ENCODE measurements around the gene FBN2. TPM values are rescaled to one million over a fixed set of nuclear protein-coding genes. Genes with fewer than 3 reads are reported as not detected.

The FBN2 gene
- polyA plus RNA-seq, 1 donor from 2014 or later = 1.6 TPM

- Histone ChIP-seq H3K4me2 (ENCODE audit: low read length) (no peak overlapping the region), H3K9me3 (ENCODE audit: low read length) (no peaks in the 10 kb centered on the region), H3K27me3 (ENCODE audit: insufficient read depth, low read depth, low read length) (no peaks in the 10 kb centered on the region), H3K9ac (ENCODE audit: low read length) (no peak overlapping the region), H3K4me3 (ENCODE audit: low read length) (no peak overlapping the region), H3K9me2 (ENCODE audit: insufficient read depth, low read length) (no peaks in the 10 kb centered on the region), H3K27ac (ENCODE audit: low read length) (no peak overlapping the region), H4K20me1 (ENCODE audit: insufficient read depth) (no peaks in the 10 kb centered on the region), H3K79me2 (replicated peaks; ENCODE audit: insufficient read depth, low read length) (no peaks in the 10 kb centered on the region), H3K36me3 (ENCODE audit: insufficient read depth, low read length) (no peaks in the 10 kb centered on the region), H3F3A (ENCODE audit: insufficient read depth, low read length, poor library complexity, severe bottlenecking) (no peaks in the 10 kb centered on the region), H2AFZ (ENCODE audit: low read depth, low read length) (no peak overlapping the region)
- TF ChIP-seq MXI1 (conservative IDR thresholded peaks at IDR 0.05; ENCODE audit: poor library complexity, severe bottlenecking) (no peak), TAF1 (IDR thresholded peaks at IDR 0.05; ENCODE audit: low read depth) (no peak), SMC3 (conservative IDR thresholded peaks at IDR 0.05; ENCODE audit: poor library complexity) (no peak), EP300 (conservative IDR thresholded peaks at IDR 0.05; ENCODE audit: poor library complexity, severe bottlenecking) (no peak), POLR2AphosphoS5 (IDR thresholded peaks at IDR 0.05) (no peak), CTCF (IDR thresholded peaks at IDR 0.05; ENCODE audit: poor library complexity, severe bottlenecking) (no peak), RAD21 (conservative IDR thresholded peaks at IDR 0.05) (no peak), EZH2 (IDR thresholded peaks at IDR 0.05; ENCODE audit: borderline replicate concordance, insufficient read depth, low read length, poor library complexity, severe bottlenecking) (no peak), REST (IDR thresholded peaks at IDR 0.05; ENCODE audit: borderline replicate concordance) (no peak)
Measured at GRCh38 chr5:128424646-128425045, 113.4 kb downstream of the FBN2 start.

GRCh38 chr5:128422612-128423011 is 115.4 kb downstream of the FBN2 start:
- H4K20me1 ChIP-seq (ENCODE audit: insufficient read depth) = no peaks in the 10 kb centered on the region
- no peak overlapping the region for H2AFZ ChIP-seq (ENCODE audit: low read depth, low read length)
- no peak overlapping the region for H3K4me2 ChIP-seq (ENCODE audit: low read length)

More at GRCh38 chr5:128422612-128423011, 115.4 kb downstream of the FBN2 start:
- Histone ChIP-seq H3K27me3 (ENCODE audit: insufficient read depth, low read depth, low read length) (no peaks in the 10 kb centered on the region), H3K9me2 (ENCODE audit: insufficient read depth, low read length) (no peaks in the 10 kb centered on the region), H3K27ac (ENCODE audit: low read length) (no peak overlapping the region), H3K9ac (ENCODE audit: low read length) (no peak overlapping the region), H3K36me3 (ENCODE audit: insufficient read depth, low read length) (no peaks in the 10 kb centered on the region), H3K79me2 (replicated peaks; ENCODE audit: insufficient read depth, low read length) (no peaks in the 10 kb centered on the region), H3F3A (ENCODE audit: insufficient read depth, low read length, poor library complexity, severe bottlenecking) (no peaks in the 10 kb centered on the region), H3K4me3 (ENCODE audit: low read length) (no peak overlapping the region), H3K9me3 (ENCODE audit: low read length) (no peaks in the 10 kb centered on the region)
- TF ChIP-seq SMC3 (conservative IDR thresholded peaks at IDR 0.05; ENCODE audit: poor library complexity) (no peak), EP300 (conservative IDR thresholded peaks at IDR 0.05; ENCODE audit: poor library complexity, severe bottlenecking) (no peak), TAF1 (IDR thresholded peaks at IDR 0.05; ENCODE audit: low read depth) (no peak), EZH2 (IDR thresholded peaks at IDR 0.05; ENCODE audit: borderline replicate concordance, insufficient read depth, low read length, poor library complexity, severe bottlenecking) (no peak), POLR2AphosphoS5 (IDR thresholded peaks at IDR 0.05) (no peak), CTCF (IDR thresholded peaks at IDR 0.05; ENCODE audit: poor library complexity, severe bottlenecking) (no peak), MXI1 (conservative IDR thresholded peaks at IDR 0.05; ENCODE audit: poor library complexity, severe bottlenecking) (no peak), REST (IDR thresholded peaks at IDR 0.05; ENCODE audit: borderline replicate concordance) (no peak), RAD21 (conservative IDR thresholded peaks at IDR 0.05) (no peak)
